Caco-2 (cell line): ENCODE results near the gene ZDHHC3. TPM values are rescaled to one million over a fixed set of nuclear protein-coding genes. Genes with fewer than 3 reads are reported as not detected.
"Not testable (repeated sequence)": the region's sequence is repeated elsewhere in the genome, so short reads cannot be mapped to it uniquely, and the experiment has no call there.

Experiments
- BruUV-seq: library from RNA; stranded (reverse); fragments of 400-500 nt; replicated peaks from 2 replicates; lab custom pipeline; 2021; lab: Mats Ljungman, UMichigan
- CTCF ChIA-PET: fragments of 300-600 bp; sonication (Branson Sonifier 250); formaldehyde crosslinking; loops from one replicate; lab custom pipeline; 2022; ENCODE audit warnings: antibody characterized with exemption; lab: Charles Lee
- POLR2A ChIA-PET: fragments of 300-600 bp; sonication (Branson Sonifier 250); formaldehyde crosslinking; loops from one replicate; lab custom pipeline; 2022; ENCODE audit warnings: antibody characterized with exemption; lab: Charles Lee
- DNase-seq, 2 experiments: peaks; one replicate each; pipeline versions ENCODE4 v3.0.0 to v3.0.0-alpha.2; 2020 to 2022
- H3K27me3 ChIP-seq: replicated peaks from 2 replicates; pipeline ENCODE4 v1.6.0; 2011; ENCODE audit warnings: low read length; ENCODE audit not compliant: control insufficient read depth, insufficient read depth
- H3K36me3 ChIP-seq: 2 replicates; pipeline ENCODE4 v1.5.1; 2011; ENCODE audit warnings: low read length; ENCODE audit not compliant: control insufficient read depth, insufficient read depth
- H3K4me1 ChIP-seq: fragments of 250-450 bp; sonication (Bioruptor Pico); 2 replicates; pipeline ENCODE4 v1.5.1; 2020; ENCODE audit warnings: mild to moderate bottlenecking
- H3K4me3 ChIP-seq: 2 replicates; pipeline ENCODE4 v1.5.1; 2011; ENCODE audit warnings: low read depth, mild to moderate bottlenecking, control low read depth, low read length
- H3K9me3 ChIP-seq: fragments of 250-450 bp; sonication (Bioruptor Pico); 2 replicates; pipeline ENCODE4 v1.5.1; 2020; ENCODE audit warnings: mild to moderate bottlenecking, moderate library complexity
- H3K27ac Mint-ChIP-seq: one replicate; pipeline ENCODE4 v1.8.0; 2022; ENCODE audit warnings: mixed read lengths; ENCODE audit not compliant: unreplicated experiment
- H3K27me3 Mint-ChIP-seq: one replicate; pipeline ENCODE4 v1.8.0; 2022; ENCODE audit warnings: mixed read lengths; ENCODE audit not compliant: insufficient read depth, unreplicated experiment
- H3K36me3 Mint-ChIP-seq: one replicate; pipeline ENCODE4 v1.8.0; 2022; ENCODE audit warnings: mild to moderate bottlenecking, mixed read lengths; ENCODE audit not compliant: insufficient read depth, unreplicated experiment
- H3K4me1 Mint-ChIP-seq: one replicate; pipeline ENCODE4 v1.8.0; 2022; ENCODE audit warnings: low read depth, mixed read lengths; ENCODE audit not compliant: unreplicated experiment
- H3K4me3 Mint-ChIP-seq: one replicate; pipeline ENCODE4 v1.8.0; 2022; ENCODE audit warnings: mild to moderate bottlenecking, moderate library complexity, mixed read lengths; ENCODE audit not compliant: unreplicated experiment
- H3K9me3 Mint-ChIP-seq: one replicate; pipeline ENCODE4 v1.8.0; 2022; ENCODE audit warnings: mixed read lengths; ENCODE audit not compliant: unreplicated experiment
- intact Hi-C: fragments of 100-400 bp; cut with micrococcal nuclease; formaldehyde crosslinking; loops from one replicate; pipeline ENCODE4 v1.10.0; 2022; ENCODE audit not compliant: unreplicated experiment
- total RNA-seq: library from RNA; stranded (reverse); gene quantifications from 2 replicates; pipeline ENCODE4 v1.2.3, GENCODE V29; 2022
- TF ChIP-seq, protein P1 (sequence below), 2 experiments: fragments of 200-600 bp in 1 of 2; IDR thresholded peaks; 1 replicate in 1 of 2; 2 replicates in 1 of 2; pipeline versions ENCODE4 v1.5.1 to v1.8.0; 2011 to 2022; ENCODE audit warnings: antibody characterized with exemption in 1 of 2, control low read depth in 1 of 2, inconsistent platforms in 1 of 2, low read depth in 1 of 2, low read length in 1 of 2, mild to moderate bottlenecking in 1 of 2, moderate library complexity in 1 of 2; ENCODE audit not compliant: insufficient read depth in 1 of 2, severe bottlenecking in 1 of 2, unreplicated experiment in 1 of 2

The ZDHHC3 gene
- total RNA-seq, 1 experiment from 2014 or later = 71.3 TPM

DNA sequence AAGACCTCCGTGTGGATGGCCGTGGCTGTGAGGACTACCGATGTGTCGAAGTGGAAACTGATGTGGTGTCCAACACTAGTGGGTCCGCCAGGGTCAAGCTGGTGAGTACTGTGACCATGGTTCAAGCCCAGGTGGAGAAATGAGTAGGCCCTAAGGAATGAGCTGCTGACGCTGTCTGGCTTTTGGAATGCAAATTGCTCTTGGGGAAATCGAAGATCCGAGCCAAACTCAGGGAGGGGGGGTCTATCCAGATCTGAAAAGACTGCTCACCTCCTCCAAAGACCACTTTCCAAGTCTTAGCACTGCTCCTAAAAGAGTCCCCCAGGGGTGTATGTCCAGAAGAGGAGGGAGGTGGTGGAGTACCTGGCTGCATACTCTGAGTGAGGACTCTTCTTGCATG, 13.2 kb upstream of the ZDHHC3 start:
- CTCF ChIA-PET = no interaction called here
- no peaks in the 10 kb centered on the region for H3K9me3 Mint-ChIP-seq
- H3K9me3 ChIP-seq = no peaks in the 10 kb centered on the region
- H3K4me3 Mint-ChIP-seq = no peak overlapping the region
- H3K4me3 ChIP-seq = no peak overlapping the region
- DNase-seq = no peak
- intact Hi-C loops = no loop called here
- TF ChIP-seq, protein P1, sequence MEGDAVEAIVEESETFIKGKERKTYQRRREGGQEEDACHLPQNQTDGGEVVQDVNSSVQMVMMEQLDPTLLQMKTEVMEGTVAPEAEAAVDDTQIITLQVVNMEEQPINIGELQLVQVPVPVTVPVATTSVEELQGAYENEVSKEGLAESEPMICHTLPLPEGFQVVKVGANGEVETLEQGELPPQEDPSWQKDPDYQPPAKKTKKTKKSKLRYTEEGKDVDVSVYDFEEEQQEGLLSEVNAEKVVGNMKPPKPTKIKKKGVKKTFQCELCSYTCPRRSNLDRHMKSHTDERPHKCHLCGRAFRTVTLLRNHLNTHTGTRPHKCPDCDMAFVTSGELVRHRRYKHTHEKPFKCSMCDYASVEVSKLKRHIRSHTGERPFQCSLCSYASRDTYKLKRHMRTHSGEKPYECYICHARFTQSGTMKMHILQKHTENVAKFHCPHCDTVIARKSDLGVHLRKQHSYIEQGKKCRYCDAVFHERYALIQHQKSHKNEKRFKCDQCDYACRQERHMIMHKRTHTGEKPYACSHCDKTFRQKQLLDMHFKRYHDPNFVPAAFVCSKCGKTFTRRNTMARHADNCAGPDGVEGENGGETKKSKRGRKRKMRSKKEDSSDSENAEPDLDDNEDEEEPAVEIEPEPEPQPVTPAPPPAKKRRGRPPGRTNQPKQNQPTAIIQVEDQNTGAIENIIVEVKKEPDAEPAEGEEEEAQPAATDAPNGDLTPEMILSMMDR (IDR thresholded peaks at IDR 0.05; ENCODE audit: insufficient read depth in 1 of 2, low read depth in 1 of 2, low read length in 1 of 2, severe bottlenecking in 1 of 2, unreplicated experiment in 1 of 2) = no peak
- H3K27me3 Mint-ChIP-seq = no peaks in the 10 kb centered on the region
- H3K36me3 Mint-ChIP-seq = peaks cover 45% of the 10 kb centered on the region
- no peak overlapping the region for H3K27ac Mint-ChIP-seq
- BruUV-seq = no TSS peak
- peaks cover 11% of the 10 kb centered on the region for H3K4me1 Mint-ChIP-seq
- H3K4me1 ChIP-seq = peaks cover 11% of the 10 kb centered on the region; the same call in 1 of the 2 replicates
- POLR2A ChIA-PET = no interaction called here
- H3K27me3 ChIP-seq = no peaks in the 10 kb centered on the region
- H3K36me3 ChIP-seq = peaks cover 4% of the 10 kb centered on the region; the same call in 1 of the 2 replicates

DNA sequence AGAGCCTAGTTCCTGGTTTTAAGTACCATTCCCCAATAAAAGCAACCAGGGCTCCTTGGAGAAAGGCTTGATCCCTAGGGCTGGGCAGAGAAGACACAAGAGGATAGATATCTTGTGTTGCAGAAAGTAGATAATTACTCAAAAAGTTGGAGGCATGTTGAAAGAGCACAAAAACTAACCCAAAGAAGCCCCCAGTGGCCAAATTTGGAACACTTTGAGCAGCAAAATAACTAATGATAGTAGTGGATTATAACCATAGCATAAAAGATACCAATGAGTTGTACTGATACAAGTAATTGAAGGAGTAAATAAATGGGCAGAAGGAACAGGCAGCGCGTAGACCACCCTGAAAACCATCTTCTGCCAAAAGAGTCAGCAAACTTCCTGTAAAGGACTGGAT, 12.1 kb upstream of the ZDHHC3 start:
- TF ChIP-seq, protein P1 (IDR thresholded peaks at IDR 0.05; ENCODE audit: insufficient read depth in 1 of 2, low read depth in 1 of 2, low read length in 1 of 2, severe bottlenecking in 1 of 2, unreplicated experiment in 1 of 2) = peak; percentile 33 to 46
- Histone ChIP-seq H3K36me3 (peaks cover 4% of the 10 kb centered on the region; the same call in 1 of the 2 replicates), H3K27me3 (no peaks in the 10 kb centered on the region), H3K4me3 (no peak overlapping the region), H3K9me3 (no peaks in the 10 kb centered on the region), H3K4me1 (peaks cover 10% of the 10 kb centered on the region; the same call in 1 of the 2 replicates)
- intact Hi-C loops = no loop called here
- CTCF ChIA-PET = interaction anchor here (0.6 to 1.0 kb wide), 2 partner anchors 12 to 638 kb away, joined by 3 to 5 read pairs; partner anchors contain the start of genes EXOSC7 and ZDHHC3
- H3K36me3 Mint-ChIP-seq = peaks cover 43% of the 10 kb centered on the region
- POLR2A ChIA-PET = interaction anchor here (0.6 kb wide), 1 partner anchor 123 kb away, joined by 3 read pairs; no protein-coding TSS in a partner anchor
- peak in 1 of 2 experiments; percentile 16 for DNase-seq
- no peak overlapping the region for H3K4me3 Mint-ChIP-seq
- BruUV-seq = no TSS peak
- H3K27me3 Mint-ChIP-seq = no peaks in the 10 kb centered on the region
- peaks cover 3% of the 10 kb centered on the region for H3K4me1 Mint-ChIP-seq
- no peak overlapping the region for H3K27ac Mint-ChIP-seq
- H3K9me3 Mint-ChIP-seq = no peaks in the 10 kb centered on the region

DNA sequence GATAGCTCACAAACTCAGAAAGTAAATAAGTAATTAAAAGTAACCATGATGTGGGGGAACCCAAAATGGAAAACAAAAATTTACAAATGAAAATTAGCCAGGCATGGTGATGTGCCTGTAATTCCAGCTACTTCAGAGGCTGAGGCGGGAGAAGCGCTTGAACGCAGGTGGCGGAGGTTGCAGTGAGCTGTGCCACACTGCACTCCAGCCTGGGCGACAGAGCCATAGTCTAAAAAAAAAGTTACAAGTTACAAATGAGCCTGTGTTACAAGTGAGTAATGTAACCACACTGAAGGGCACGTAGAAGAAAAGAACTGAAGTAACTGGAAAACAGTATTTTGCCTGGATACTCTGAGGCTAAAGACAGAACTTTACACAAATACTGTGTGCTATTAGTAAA, 11.4 kb upstream of the ZDHHC3 start:
- BruUV-seq = no TSS peak
- Mint-ChIP-seq H3K27me3 (no peaks in the 10 kb centered on the region), H3K4me1 (no peaks in the 10 kb centered on the region), H3K9me3 (no peaks in the 10 kb centered on the region), H3K4me3 (no peak overlapping the region), H3K27ac (no peak overlapping the region), H3K36me3 (peaks cover 37% of the 10 kb centered on the region)
- H3K4me3 ChIP-seq = no peak overlapping the region
- POLR2A ChIA-PET = interaction anchor here (0.6 kb wide), 1 partner anchor 123 kb away, joined by 3 read pairs; no protein-coding TSS in a partner anchor
- TF ChIP-seq, protein P1 (IDR thresholded peaks at IDR 0.05; ENCODE audit: insufficient read depth in 1 of 2, low read depth in 1 of 2, low read length in 1 of 2, severe bottlenecking in 1 of 2, unreplicated experiment in 1 of 2) = no peak
- no peak for DNase-seq
- H3K36me3 ChIP-seq = peaks cover 4% of the 10 kb centered on the region; the same call in 1 of the 2 replicates
- intact Hi-C loops = no loop called here
- H3K4me1 ChIP-seq = peaks cover 8% of the 10 kb centered on the region; the same call in 1 of the 2 replicates
- no peaks in the 10 kb centered on the region for H3K27me3 ChIP-seq
- CTCF ChIA-PET = interaction anchor here (1.0 kb wide), 1 partner anchor 11 kb away, joined by 5 read pairs; the partner anchor contains the start of genes EXOSC7 and ZDHHC3
- H3K9me3 ChIP-seq = no peaks in the 10 kb centered on the region

DNA sequence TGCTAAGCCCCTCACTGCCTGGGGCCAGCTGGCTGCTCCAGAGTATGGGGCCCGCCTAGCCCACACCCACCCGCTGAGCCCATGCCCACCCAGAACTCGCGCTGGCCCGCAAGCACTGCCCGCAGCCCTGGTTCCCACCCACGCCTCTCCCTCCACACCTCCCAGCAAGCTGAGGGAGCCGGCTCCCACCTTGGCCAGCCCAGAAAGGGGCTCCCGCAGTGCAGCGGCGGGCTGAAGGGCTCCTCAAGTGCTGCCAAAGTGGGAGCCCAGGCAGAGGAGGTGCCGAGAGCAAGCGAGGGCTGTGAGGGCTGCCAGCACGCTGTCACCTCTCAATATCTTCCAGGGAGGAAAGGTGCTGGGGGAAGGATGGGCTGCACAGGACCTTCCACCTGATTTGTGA, 10.4 kb upstream of the ZDHHC3 start:
- DNase-seq, H3K4me1 ChIP-seq, H3K4me3 ChIP-seq, intact Hi-C loops, H3K4me3 Mint-ChIP-seq, BruUV-seq, POLR2A ChIA-PET, H3K9me3 Mint-ChIP-seq, H3K27me3 Mint-ChIP-seq, H3K27me3 ChIP-seq, H3K9me3 ChIP-seq, H3K4me1 Mint-ChIP-seq, H3K36me3 ChIP-seq, H3K27ac Mint-ChIP-seq: not testable (repeated sequence)
- H3K36me3 Mint-ChIP-seq = peaks cover 36% of the 10 kb centered on the region
- CTCF ChIA-PET = interaction anchor here (0.7 kb wide), 1 partner anchor 183 kb away, joined by 5 read pairs; no protein-coding TSS in a partner anchor
